Measurements from ENCODE around the gene RAD51B. TPM values are rescaled to one million over a fixed set of nuclear protein-coding genes. Genes with fewer than 3 reads are reported as not detected.
A peak's percentile ranks its signal among the peaks of the same experiment; 100 is the strongest.
"Not testable (repeated sequence)": the region's sequence is repeated elsewhere in the genome, so short reads cannot be mapped to it uniquely, and the experiment has no call there.

RAD51B gene
- total RNA-seq, 3 donors from 2014 or later: 10.6 to 77.6 (median 33.8) TPM

DNA sequence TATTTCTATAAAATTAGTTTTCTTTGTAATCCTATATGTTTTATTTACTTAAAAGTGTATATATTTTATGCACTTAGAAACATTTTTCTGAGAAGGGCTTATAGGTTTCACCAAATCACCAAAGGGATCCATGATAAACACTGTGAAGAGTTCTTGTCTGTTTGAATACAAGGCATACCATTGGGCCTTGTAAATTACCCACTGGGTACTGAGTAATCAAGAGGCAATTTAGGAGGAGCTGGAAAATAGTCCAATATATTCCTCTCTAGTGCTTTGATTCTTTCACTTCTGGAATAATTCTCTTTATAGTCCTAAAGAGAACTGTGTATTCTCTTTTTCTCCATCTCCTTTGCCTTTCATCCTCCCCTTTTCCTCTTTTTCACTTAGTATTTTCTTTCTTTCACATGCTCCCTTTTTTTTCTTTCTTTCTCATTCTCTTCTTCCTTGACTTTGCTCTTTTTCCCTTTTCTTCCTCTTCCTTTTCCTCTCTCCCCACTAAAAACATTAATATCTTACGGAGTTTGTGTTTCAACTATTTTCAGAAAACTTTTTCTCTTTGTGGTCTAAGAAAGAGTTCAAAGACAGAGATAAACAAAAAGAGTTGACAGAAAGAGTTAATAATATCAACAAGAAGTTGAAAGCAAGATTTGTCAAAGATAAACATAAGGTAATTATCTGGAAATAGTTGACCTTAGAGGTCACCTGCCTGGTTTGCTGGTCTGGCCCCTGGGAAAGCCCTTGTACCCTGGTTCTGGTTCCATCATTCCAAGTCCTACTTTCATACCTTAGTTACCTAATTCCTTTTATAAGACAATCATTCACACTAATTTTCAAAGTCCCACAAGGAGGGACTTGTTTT lies 435.3 kb downstream of the RAD51B start:
- Histone ChIP-seq H3K27ac (peak overlapping the region; percentile 70 to 85), H3K9me3 (no peaks in the 10 kb centered on the region), H3K36me3 (no peaks in the 10 kb centered on the region), H3K4me3 (no peak overlapping the region), H3K27me3 (no peaks in the 10 kb centered on the region), H3K4me1 (peaks cover 0 to 16% of the 10 kb centered on the region in 2 donors)
- intact Hi-C loops (cut with DNase I; ENCODE audit: low total_unique reads): no loop called here
- DNase-seq (ENCODE audit: low spot score in 2 of 2): no peak
- no peak for TF ChIP-seq POLR2A (IDR thresholded peaks at IDR 0.05)
- TF ChIP-seq, protein P1, sequence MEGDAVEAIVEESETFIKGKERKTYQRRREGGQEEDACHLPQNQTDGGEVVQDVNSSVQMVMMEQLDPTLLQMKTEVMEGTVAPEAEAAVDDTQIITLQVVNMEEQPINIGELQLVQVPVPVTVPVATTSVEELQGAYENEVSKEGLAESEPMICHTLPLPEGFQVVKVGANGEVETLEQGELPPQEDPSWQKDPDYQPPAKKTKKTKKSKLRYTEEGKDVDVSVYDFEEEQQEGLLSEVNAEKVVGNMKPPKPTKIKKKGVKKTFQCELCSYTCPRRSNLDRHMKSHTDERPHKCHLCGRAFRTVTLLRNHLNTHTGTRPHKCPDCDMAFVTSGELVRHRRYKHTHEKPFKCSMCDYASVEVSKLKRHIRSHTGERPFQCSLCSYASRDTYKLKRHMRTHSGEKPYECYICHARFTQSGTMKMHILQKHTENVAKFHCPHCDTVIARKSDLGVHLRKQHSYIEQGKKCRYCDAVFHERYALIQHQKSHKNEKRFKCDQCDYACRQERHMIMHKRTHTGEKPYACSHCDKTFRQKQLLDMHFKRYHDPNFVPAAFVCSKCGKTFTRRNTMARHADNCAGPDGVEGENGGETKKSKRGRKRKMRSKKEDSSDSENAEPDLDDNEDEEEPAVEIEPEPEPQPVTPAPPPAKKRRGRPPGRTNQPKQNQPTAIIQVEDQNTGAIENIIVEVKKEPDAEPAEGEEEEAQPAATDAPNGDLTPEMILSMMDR (IDR thresholded peaks at IDR 0.05): no peak
- TF ChIP-seq POLR2AphosphoS5 (IDR thresholded peaks at IDR 0.05): no peak

DNA sequence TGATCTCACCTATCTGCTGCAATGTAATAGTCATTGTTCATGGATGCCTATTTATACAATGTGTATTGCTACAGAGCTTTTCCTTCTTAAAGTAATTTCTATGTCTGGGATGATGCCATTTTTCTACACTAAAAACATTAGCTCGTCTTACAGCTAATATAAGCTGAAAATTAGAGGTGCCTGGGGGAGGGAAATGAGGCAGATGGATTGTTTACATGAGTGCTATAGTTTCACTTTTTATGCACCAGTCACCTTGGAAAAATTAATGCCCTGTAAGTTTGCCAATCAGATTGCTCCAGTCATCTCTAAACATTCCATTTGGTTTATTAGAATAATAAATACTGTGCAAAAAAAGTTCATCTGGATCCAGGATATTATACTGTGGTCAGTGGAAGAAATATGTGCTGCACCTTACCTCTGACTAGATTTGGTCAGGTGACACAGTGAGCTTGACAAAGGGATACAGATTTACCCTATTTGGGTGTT lies 436.2 kb downstream of the RAD51B start:
- Histone ChIP-seq H3K27me3 (no peaks in the 10 kb centered on the region), H3K4me3 (no peak overlapping the region), H3K36me3 (no peaks in the 10 kb centered on the region), H3K4me1 (peaks cover 0 to 7% of the 10 kb centered on the region in 2 donors), H3K9me3 (no peaks in the 10 kb centered on the region), H3K27ac (peak overlapping the region; percentile 70 to 85)
- intact Hi-C loops (cut with DNase I; ENCODE audit: low total_unique reads): no loop called here
- TF ChIP-seq POLR2A (IDR thresholded peaks at IDR 0.05) (no peak), POLR2AphosphoS5 (IDR thresholded peaks at IDR 0.05) (no peak)
- TF ChIP-seq, protein P1 (IDR thresholded peaks at IDR 0.05): no peak
- no peak for DNase-seq (ENCODE audit: low spot score in 2 of 2)

DNA sequence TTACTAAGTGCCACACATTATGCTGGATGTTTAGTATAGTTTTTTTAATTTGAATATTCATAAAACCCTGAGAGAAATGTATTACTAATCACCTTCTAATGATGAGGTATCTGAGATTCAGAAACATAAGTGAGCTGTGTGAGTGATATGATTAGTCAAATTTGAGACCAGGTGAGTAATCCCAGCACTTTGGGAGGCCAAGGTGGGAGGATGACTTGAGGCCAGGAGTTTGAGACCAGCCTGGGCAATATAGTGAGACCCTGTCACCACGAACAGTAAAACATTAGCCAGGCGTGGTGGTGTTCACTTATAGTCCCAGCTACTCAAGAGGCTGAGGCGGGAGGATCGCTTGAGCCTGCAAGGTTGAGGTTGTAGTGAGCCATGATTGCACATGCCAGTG lies 438.4 kb downstream of the RAD51B start:
- DNase-seq (ENCODE audit: low spot score in 2 of 2): no peak
- no peaks in the 10 kb centered on the region for H3K9me3 ChIP-seq
- intact Hi-C loops (cut with DNase I; ENCODE audit: low total_unique reads): no loop called here
- TF ChIP-seq POLR2AphosphoS5 (IDR thresholded peaks at IDR 0.05) (no peak), POLR2A (IDR thresholded peaks at IDR 0.05) (no peak)
- TF ChIP-seq, protein P1 (IDR thresholded peaks at IDR 0.05): no peak
- no peak overlapping the region for H3K4me3 ChIP-seq
- peaks cover 0 to 6% of the 10 kb centered on the region in 2 donors for H3K4me1 ChIP-seq
- no peaks in the 10 kb centered on the region for H3K27me3 ChIP-seq
- no peaks in the 10 kb centered on the region for H3K36me3 ChIP-seq
- no peak overlapping the region for H3K27ac ChIP-seq

DNA sequence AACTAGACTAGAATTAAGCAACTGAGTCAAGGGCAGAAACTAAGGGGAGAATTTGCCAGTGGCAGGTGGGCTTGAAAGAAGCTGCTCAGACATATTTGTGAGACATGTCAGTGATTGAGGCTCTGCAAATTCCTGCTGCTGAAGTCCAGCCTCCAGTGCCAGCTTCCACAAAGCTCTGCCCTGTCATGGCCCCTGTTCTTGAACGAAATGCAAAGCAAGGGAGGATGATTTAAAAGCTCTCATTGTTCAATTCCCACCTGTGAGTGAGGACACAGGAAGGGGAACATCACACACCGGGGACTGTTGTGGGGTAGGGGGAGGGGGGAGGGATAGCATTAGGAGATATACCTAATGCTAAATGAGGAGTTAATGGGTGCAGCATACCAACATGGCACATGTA lies 439.4 kb downstream of the RAD51B start:
- H3K4me3 ChIP-seq; H3K4me1 ChIP-seq; H3K9me3 ChIP-seq; H3K27ac ChIP-seq; intact Hi-C loops (cut with DNase I; ENCODE audit: low total_unique reads); H3K27me3 ChIP-seq; DNase-seq (ENCODE audit: low spot score in 2 of 2); H3K36me3 ChIP-seq: not testable (repeated sequence)

DNA sequence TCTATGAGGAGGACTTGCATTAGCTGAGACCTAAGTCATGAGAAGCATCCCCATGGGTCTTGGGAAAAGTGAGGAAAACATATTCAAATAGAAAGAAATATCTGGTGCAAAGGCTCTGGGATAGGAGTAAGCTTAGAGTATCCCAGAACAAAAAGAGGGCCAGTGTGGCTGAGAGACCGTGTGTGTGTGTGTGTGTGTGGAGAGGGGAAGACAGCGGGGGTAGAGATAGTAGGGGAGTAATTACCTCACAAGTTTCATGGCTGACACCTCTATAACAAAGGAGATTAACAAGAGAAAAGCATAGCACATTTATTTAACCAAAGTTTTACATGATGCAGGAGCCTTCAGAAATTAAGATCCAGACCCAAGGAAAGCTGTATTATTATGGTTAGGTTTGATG lies 440.5 kb downstream of the RAD51B start:
- intact Hi-C loops (cut with DNase I; ENCODE audit: low total_unique reads): no loop called here
- no peaks in the 10 kb centered on the region for H3K27me3 ChIP-seq
- H3K4me3 ChIP-seq: no peak overlapping the region
- H3K9me3 ChIP-seq: no peaks in the 10 kb centered on the region
- TF ChIP-seq, protein P1 (IDR thresholded peaks at IDR 0.05): no peak
- TF ChIP-seq POLR2AphosphoS5 (IDR thresholded peaks at IDR 0.05): no peak
- no peak for TF ChIP-seq POLR2A (IDR thresholded peaks at IDR 0.05)
- no peaks in the 10 kb centered on the region for H3K36me3 ChIP-seq
- peaks cover 0 to 6% of the 10 kb centered on the region in 2 donors for H3K4me1 ChIP-seq
- no peak overlapping the region for H3K27ac ChIP-seq
- DNase-seq (ENCODE audit: low spot score in 2 of 2): no peak
